Loucy (cell line): ENCODE measurements around the gene MORN4.

Source experiments
- EZH2phosphoT487 ChIP-seq: fragments of 200-600 bp; IDR thresholded peaks from 2 replicates; pipeline ENCODE4 v1.6.1; 2018; ENCODE audit warnings: antibody characterized with exemption, mild to moderate bottlenecking, moderate library complexity, borderline replicate concordance
- TF ChIP-seq, protein P1 (sequence below): fragments of 200-600 bp; sonication (generic); conservative IDR thresholded peaks from 2 replicates; pipeline ENCODE4 v1.5.1; 2014; ENCODE audit warnings: mild to moderate bottlenecking, antibody characterized with exemption, low read length

DNA sequence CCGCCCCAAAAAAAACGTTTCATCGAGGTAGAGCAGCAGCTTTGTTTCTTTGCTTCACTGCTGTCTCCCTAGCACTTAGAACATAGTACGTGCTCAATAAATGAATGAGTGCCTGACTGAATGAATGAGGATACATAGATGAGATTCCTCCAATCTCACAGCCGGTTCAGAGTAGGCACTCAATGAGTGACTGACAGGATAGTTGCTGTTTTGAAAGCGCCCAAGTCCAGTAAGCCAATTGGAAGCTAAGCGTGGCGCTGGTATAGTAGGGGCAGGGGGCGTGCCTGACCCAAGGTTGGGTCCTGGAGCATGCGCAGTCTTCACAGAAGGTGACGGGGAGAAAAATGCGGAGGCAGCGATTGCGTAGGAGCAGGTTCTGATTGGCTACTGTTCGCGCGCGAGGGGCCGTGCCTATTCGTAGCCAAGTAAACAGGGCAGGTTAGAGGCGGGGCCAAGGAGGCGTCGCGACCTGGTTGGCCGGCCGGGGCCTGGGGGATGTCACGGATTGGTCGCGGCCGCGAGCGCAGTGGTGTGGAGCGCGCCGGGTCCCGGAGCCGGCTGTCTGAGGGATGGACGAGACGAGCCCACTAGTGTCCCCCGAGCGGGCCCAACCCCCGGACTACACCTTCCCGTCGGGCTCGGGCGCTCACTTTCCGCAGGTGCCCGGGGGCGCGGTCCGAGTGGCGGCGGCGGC lies 7.0 kb upstream of the MORN4 start, which contains the start of gene PI4K2A:
- TF ChIP-seq, protein P1, sequence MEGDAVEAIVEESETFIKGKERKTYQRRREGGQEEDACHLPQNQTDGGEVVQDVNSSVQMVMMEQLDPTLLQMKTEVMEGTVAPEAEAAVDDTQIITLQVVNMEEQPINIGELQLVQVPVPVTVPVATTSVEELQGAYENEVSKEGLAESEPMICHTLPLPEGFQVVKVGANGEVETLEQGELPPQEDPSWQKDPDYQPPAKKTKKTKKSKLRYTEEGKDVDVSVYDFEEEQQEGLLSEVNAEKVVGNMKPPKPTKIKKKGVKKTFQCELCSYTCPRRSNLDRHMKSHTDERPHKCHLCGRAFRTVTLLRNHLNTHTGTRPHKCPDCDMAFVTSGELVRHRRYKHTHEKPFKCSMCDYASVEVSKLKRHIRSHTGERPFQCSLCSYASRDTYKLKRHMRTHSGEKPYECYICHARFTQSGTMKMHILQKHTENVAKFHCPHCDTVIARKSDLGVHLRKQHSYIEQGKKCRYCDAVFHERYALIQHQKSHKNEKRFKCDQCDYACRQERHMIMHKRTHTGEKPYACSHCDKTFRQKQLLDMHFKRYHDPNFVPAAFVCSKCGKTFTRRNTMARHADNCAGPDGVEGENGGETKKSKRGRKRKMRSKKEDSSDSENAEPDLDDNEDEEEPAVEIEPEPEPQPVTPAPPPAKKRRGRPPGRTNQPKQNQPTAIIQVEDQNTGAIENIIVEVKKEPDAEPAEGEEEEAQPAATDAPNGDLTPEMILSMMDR, result no peak
- TF ChIP-seq EZH2phosphoT487, result no peak
